C1 segment of cervical spinal cord (tissue), 14 donors: ENCODE results near the gene LZTR1.

Source experiments
- DNase-seq, 14 donors: peaks; one replicate each; lab custom pipeline; 2025; lab: John Stamatoyannopoulos, UW

LZTR1 gene

GRCh38 chr22:20949698-20950183 is 32.4 kb upstream of the LZTR1 start:
- no peak for DNase-seq

- DNase-seq = peak in 1 of 14 donors; percentile 10
These were observed 30.8 kb upstream of the LZTR1 start for GRCh38 chr22:20951151-20951931.

GRCh38 chr22:20951932-20952380 is 30.1 kb upstream of the LZTR1 start:
- DNase-seq = no peak

- DNase-seq = no peak
These were observed 29.4 kb upstream of the LZTR1 start for GRCh38 chr22:20952544-20953341.

GRCh38 chr22:20953342-20953608 is 28.8 kb upstream of the LZTR1 start:
- no peak for DNase-seq

GRCh38 chr22:20953668-20954500 is 28.2 kb upstream of the LZTR1 start:
- DNase-seq = no peak

- DNase-seq = no peak
These were observed 26.5 kb upstream of the LZTR1 start for GRCh38 chr22:20955548-20955947.

- DNase-seq = no peak
These were observed 25.6 kb upstream of the LZTR1 start for GRCh38 chr22:20956258-20957101.

- peak in 2 of 14 donors; percentile 23 to 38 for DNase-seq
These were observed 24.9 kb upstream of the LZTR1 start for GRCh38 chr22:20957102-20957682.

- peak in 2 of 14 donors; percentile 26 to 63 for DNase-seq
These were observed 24.2 kb upstream of the LZTR1 start for GRCh38 chr22:20957683-20958431.

GRCh38 chr22:20959578-20960461 is 22.3 kb upstream of the LZTR1 start:
- no peak for DNase-seq

- no peak for DNase-seq
These were observed 21.5 kb upstream of the LZTR1 start for GRCh38 chr22:20960609-20961008.

- DNase-seq = no peak
These were observed 19.6 kb upstream of the LZTR1 start for GRCh38 chr22:20962491-20962945.

GRCh38 chr22:20963201-20964052 is 18.7 kb upstream of the LZTR1 start:
- peak in 1 of 14 donors; percentile 5 for DNase-seq

- DNase-seq = no peak
These were observed 17.9 kb upstream of the LZTR1 start for GRCh38 chr22:20964090-20964798.

GRCh38 chr22:20964799-20965103 is 17.3 kb upstream of the LZTR1 start:
- DNase-seq = no peak
